NK-92 (cell line): Measurements from ENCODE around the gene SNX24.

Experiments used
- DNase-seq: peaks from one replicate; lab custom pipeline; 2025; ENCODE audit not compliant: unreplicated experiment; lab: John Stamatoyannopoulos, UW

SNX24 gene

GRCh38 chr5:123000731-123001130 is 155.3 kb downstream of the SNX24 start:
- no peak for DNase-seq

DNA sequence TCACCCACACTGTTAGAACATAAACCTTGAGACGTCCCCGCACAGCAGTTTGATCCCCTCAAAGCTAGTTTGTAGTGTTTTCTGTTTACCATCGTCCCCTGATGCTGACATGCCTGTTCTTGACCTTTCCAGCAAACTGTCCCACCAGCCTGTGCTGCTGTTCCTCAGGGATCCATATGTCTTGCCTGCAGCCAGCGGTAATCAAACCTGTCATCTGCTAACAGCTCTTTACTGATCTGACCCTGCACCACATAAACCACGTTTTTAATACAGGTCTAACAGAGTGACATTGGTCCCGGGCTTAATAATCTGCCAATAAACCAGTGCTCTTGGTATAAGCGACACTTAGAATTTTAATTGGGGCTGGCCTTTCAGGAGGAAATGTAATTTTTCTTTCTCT is 156.4 kb downstream of the SNX24 start:
- no peak for DNase-seq

DNA sequence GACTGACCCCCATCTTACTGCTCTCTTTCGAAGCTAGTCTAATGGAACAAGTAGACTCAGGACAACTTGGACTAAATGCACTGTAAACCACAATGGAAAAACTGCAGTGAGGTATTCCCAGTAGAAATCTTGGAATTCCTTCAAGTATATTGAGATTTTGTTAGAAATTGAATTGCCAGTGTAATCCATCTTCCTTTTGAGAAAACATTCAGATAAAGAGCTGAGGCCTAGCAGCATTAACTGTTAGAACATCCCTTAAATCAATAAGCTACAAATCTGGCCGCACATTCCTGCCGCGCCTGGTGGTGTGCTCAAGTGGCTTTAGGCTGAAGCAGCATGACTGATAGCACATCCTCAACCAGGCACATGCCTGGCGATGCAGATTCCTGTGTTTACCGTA is 161.8 kb downstream of the SNX24 start:
- DNase-seq, result no peak

DNA sequence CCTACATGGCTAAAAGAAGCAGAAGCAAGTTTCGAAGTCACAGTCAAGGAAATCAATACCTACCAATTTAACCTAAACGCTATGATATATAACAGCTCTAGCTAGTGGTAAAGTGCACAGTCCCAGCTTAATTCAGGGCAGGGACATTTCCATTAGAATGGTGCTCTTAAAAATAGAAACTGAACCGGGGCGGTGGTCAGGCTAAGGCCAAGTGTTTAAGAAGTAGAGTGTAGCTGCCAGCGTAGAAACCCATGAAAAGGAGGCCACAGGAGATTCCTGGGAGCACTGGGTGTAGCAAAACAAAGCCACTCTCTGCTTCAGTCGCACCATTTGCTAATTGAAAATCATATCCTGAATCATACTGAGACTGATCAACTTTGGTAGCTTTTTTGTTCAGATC is 162.3 kb downstream of the SNX24 start:
- DNase-seq, result no peak

DNA sequence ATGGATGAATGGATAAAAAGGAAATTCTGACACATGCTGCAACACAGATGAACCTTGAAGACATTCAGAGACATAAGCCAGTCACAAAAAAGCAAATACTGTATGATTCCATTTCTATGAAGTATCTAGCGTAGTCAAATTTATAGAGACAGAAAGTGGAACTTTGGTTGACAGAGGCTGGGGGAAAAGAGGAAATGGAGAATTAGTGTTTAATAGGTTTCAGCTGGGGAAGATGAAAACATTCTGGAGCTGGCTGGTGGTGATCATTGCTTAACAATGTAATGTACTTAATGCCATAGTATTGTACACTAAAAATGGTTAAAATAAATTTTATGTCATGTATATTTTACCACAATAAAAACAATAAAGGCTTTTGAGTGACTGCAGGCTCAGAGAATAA is 166.9 kb downstream of the SNX24 start:
- no peak for DNase-seq

- no peak for DNase-seq
Observed at GRCh38 chr5:123014689-123015088, 169.3 kb downstream of the SNX24 start.

- no peak for DNase-seq
Observed at GRCh38 chr5:123028222-123028621, 182.8 kb downstream of the SNX24 start.

GRCh38 chr5:123033157-123033671 is 187.8 kb downstream of the SNX24 start:
- DNase-seq, result no peak

DNA sequence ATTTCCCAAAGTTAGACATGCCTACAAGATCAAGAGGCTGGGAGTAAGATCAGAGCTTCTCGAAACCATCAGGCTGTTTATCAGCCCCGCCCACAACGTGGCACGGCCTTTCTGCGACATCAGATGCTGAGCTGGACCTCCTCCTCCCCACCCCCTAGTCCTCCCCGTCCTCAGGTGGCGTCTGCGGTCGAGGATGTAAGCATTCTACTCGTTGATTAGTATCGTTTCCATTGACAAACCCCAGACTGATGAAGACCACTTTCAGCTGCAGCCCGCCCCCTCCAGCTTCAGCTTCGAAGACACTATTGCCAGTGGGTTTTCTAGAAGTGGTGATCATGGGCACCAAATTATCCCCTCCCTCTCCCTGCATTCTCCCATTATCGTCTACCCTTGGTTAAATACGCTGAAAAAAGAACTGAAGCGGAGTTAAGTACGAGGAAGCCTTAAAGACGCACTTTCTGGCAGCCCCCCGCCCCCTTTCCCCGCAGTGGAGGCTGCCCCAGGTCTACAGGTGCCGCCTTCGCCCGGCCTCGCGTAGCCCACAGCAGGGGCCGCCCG is 190.0 kb downstream of the SNX24 start:
- DNase-seq, result no peak

DNA sequence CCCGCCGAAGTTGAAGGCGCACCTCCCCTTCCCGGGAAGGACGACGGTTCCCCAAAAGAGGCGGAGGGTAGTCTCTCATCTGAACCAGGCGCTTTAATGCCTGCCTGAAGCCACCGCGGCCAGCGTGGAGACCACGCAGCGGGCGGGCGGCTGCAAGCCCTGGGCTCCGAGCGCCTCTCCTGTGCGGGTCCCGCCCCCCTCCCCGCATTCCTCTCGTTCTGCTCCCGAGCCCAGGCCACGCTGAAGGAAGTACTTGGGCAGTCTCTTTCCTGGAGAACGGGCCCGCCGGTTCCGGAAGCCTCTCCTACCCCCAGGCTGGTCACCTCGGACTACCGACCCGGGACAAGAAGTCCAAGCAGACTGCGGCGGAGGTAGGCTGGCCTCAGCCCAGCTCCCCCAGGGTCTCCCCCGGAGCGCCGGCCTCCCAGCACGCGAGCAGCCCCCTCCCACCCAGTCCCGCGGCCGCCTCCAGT is 190.5 kb downstream of the SNX24 start:
- no peak for DNase-seq

GRCh38 chr5:123036391-123037103 is 191.1 kb downstream of the SNX24 start, which contains the start of gene PPIC:
Gene PPIC, minus strand, starts transcription at chr5:123036725. Its CDS starts 100 bp downstream, at chr5:123036625.
- no peak for DNase-seq

DNA sequence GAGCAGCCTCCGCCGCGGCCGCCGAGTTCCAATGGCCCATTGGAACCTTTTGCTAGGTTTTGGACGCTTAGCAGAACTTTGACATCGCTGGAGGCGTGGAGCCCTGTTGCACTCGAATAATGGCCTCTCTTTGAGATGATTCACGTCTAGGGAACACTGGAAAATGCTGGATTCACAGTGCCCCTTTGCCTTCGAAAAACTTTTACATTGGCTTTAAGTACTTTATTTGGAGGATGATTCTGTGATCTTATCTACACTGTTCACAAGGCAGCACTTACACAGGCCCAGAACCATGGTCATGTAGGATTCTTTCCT is 191.6 kb downstream of the SNX24 start:
- DNase-seq, result no peak

- no peak for DNase-seq
Observed at GRCh38 chr5:123039673-123040072, 194.3 kb downstream of the SNX24 start.

- DNase-seq, result no peak
Observed at GRCh38 chr5:123044926-123045617, 199.7 kb downstream of the SNX24 start.

GRCh38 chr5:123046222-123046621 is 200.8 kb downstream of the SNX24 start:
- no peak for DNase-seq

GRCh38 chr5:123047706-123048105 is 202.3 kb downstream of the SNX24 start:
- no peak for DNase-seq

- no peak for DNase-seq
Observed at GRCh38 chr5:123051206-123051605, 205.8 kb downstream of the SNX24 start.
